Osteoblast (primary cell): Measurements from ENCODE around the gene BANK1. TPM values are rescaled to one million over a fixed set of nuclear protein-coding genes. Genes with fewer than 3 reads are reported as not detected.

Experiments
- DNase-seq: peaks from one replicate; pipeline ENCODE4 v3.0.0; 2011; ENCODE audit warnings: low spot score, mixed read lengths; ENCODE audit not compliant: insufficient read length; ENCODE audit errors: missing footprints
- H2AFZ ChIP-seq: 2 replicates; pipeline ENCODE4 v1.6.0; 2011; ENCODE audit warnings: mild to moderate bottlenecking, low read length
- H3K27ac ChIP-seq: 2 replicates; pipeline ENCODE4 v1.5.1; 2011; ENCODE audit warnings: mild to moderate bottlenecking, low read depth, low read length, moderate library complexity
- H3K27me3 ChIP-seq: 2 replicates; pipeline ENCODE4 v1.6.0; 2012; ENCODE audit warnings: mild to moderate bottlenecking, control low read depth, inconsistent platforms, low read length, moderate library complexity; ENCODE audit not compliant: insufficient read depth
- H3K36me3 ChIP-seq: 2 replicates; pipeline ENCODE4 v1.5.1; 2011; ENCODE audit warnings: mild to moderate bottlenecking, low read length, control low read depth, moderate library complexity; ENCODE audit not compliant: insufficient read depth
- H3K4me1 ChIP-seq: 2 replicates; pipeline ENCODE4 v1.5.1; 2011; ENCODE audit warnings: mild to moderate bottlenecking, low read length, control low read depth, moderate library complexity; ENCODE audit not compliant: insufficient read depth
- H3K4me2 ChIP-seq: 2 replicates; pipeline ENCODE4 v1.6.0; 2011; ENCODE audit warnings: mild to moderate bottlenecking, low read length; ENCODE audit not compliant: insufficient read depth
- H3K4me3 ChIP-seq: fragments of 200-600 bp; sonication (generic); 3 replicates; pipeline ENCODE4 v1.5.1; 2012; ENCODE audit warnings: mild to moderate bottlenecking, low read length, inconsistent platforms; ENCODE audit not compliant: insufficient read depth
- H3K79me2 ChIP-seq: 2 replicates; pipeline ENCODE4 v1.6.0; 2012; ENCODE audit warnings: mild to moderate bottlenecking, low read length, control low read depth, inconsistent platforms; ENCODE audit not compliant: insufficient read depth
- H3K9me3 ChIP-seq: 2 replicates; pipeline ENCODE4 v1.5.1; 2011; ENCODE audit warnings: low read depth, low read length, control low read depth
- H4K20me1 ChIP-seq: 2 replicates; pipeline ENCODE4 v1.6.0; 2012; ENCODE audit warnings: mild to moderate bottlenecking, low read length, control low read depth; ENCODE audit not compliant: insufficient read depth
- CTCF ChIP-seq: IDR thresholded peaks from 2 replicates; pipeline ENCODE4 v1.5.1; 2011; ENCODE audit warnings: mild to moderate bottlenecking, low read depth, low read length, moderate library complexity; ENCODE audit errors: extremely low read depth
- total RNA-seq: library from RNA; depleted of rRNA; stranded (reverse); fragments of >200 nt; gene quantifications from 2 replicates; pipeline ENCODE4 v1.2.3, GENCODE V29; 2012

BANK1 gene
- total RNA-seq, 1 donor = 1.8 TPM

GRCh38 chr4:101806914-101807313, 16.4 kb downstream of the BANK1 start:
- peak overlapping the region; percentile 21 for H3K4me2 ChIP-seq
- no peak overlapping the region for H3K4me3 ChIP-seq
- no peaks in the 10 kb centered on the region for H3K79me2 ChIP-seq
- H2AFZ ChIP-seq = no peak overlapping the region
- H3K4me1 ChIP-seq = no peaks in the 10 kb centered on the region
- H3K36me3 ChIP-seq = no peaks in the 10 kb centered on the region
- H3K9me3 ChIP-seq = no peaks in the 10 kb centered on the region
- no peak for DNase-seq
- H3K27ac ChIP-seq = no peak overlapping the region
- H4K20me1 ChIP-seq = no peaks in the 10 kb centered on the region
- no peak for TF ChIP-seq CTCF
- H3K27me3 ChIP-seq = no peaks in the 10 kb centered on the region

GRCh38 chr4:101807351-101807750, 16.8 kb downstream of the BANK1 start:
- no peak for TF ChIP-seq CTCF
- H3K9me3 ChIP-seq = no peaks in the 10 kb centered on the region
- no peaks in the 10 kb centered on the region for H3K4me1 ChIP-seq
- no peak overlapping the region for H3K27ac ChIP-seq
- H3K36me3 ChIP-seq = no peaks in the 10 kb centered on the region
- DNase-seq = no peak
- no peaks in the 10 kb centered on the region for H3K79me2 ChIP-seq
- no peak overlapping the region for H3K4me3 ChIP-seq
- no peak overlapping the region for H2AFZ ChIP-seq
- H3K4me2 ChIP-seq = peak overlapping the region; percentile 21
- no peaks in the 10 kb centered on the region for H4K20me1 ChIP-seq
- no peaks in the 10 kb centered on the region for H3K27me3 ChIP-seq

GRCh38 chr4:101813604-101814003, 23.1 kb downstream of the BANK1 start:
- H3K4me2 ChIP-seq = no peak overlapping the region
- no peak overlapping the region for H3K27ac ChIP-seq
- H3K79me2 ChIP-seq = no peaks in the 10 kb centered on the region
- H3K4me1 ChIP-seq = peaks cover 5% of the 10 kb centered on the region
- no peaks in the 10 kb centered on the region for H3K9me3 ChIP-seq
- TF ChIP-seq CTCF = no peak
- no peaks in the 10 kb centered on the region for H4K20me1 ChIP-seq
- no peaks in the 10 kb centered on the region for H3K36me3 ChIP-seq
- H3K4me3 ChIP-seq = no peak overlapping the region
- DNase-seq = no peak
- no peak overlapping the region for H2AFZ ChIP-seq
- H3K27me3 ChIP-seq = no peaks in the 10 kb centered on the region

- no peak for TF ChIP-seq CTCF
- H3K9me3 ChIP-seq = no peaks in the 10 kb centered on the region
- peak overlapping the region; percentile 30 for H3K4me2 ChIP-seq
- no peaks in the 10 kb centered on the region for H3K27me3 ChIP-seq
- H3K79me2 ChIP-seq = no peaks in the 10 kb centered on the region
- H3K4me1 ChIP-seq = peaks cover 8% of the 10 kb centered on the region
- no peak overlapping the region for H2AFZ ChIP-seq
- no peak for DNase-seq
- H3K36me3 ChIP-seq = no peaks in the 10 kb centered on the region
- H3K27ac ChIP-seq = no peak overlapping the region
- no peak overlapping the region for H3K4me3 ChIP-seq
- no peaks in the 10 kb centered on the region for H4K20me1 ChIP-seq
Measured at GRCh38 chr4:101818362-101818761, 27.8 kb downstream of the BANK1 start.
